Medulla oblongata (tissue), 1 donor: ENCODE data around the gene CYB561.

Experiments used
- DNase-seq: peaks from one replicate; pipeline ENCODE4 v3.0.0-alpha.2; 2015; ENCODE audit errors: extremely low spot score

CYB561 gene

DNA sequence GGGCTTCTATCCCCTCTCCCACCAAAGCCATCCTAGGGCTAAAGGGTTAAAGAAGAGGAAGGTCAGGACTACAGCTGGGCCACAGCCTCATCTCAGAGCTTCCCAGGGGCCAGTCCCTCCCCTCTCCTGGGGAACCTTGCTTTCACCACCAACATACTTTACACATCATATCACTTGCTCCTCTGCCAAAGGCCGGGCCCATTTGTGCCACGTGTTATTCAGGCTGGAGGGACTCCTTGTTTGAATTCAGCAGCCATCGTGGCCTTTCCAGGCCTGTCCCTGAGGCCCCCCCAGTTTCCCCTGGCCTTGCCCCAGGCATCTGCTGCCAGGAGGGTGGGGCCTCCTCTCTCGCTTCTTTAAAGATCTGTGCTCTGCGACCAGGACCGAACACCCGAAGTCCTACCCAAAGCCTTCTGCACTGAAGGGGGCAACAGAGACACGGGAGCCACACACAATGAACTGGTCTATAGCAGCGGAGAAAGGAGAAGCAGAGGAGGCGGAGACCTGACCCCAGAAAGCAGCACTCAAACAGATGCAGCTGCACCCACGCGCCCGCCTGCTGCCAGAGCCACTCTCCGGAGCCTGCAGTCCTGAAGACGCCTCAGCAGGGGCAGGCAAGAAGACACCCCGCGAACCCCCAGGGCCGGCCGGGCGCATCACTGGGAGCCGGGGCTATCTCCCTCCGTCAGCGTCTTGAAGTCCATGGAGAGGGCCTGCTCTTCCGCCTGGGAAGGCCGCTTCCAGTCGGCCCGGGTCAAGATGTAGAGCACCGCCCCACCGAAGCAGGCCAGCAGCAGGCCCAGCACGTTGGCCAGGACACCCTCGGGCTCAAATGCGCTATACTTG lies 12.1 kb downstream of the CYB561 start:
- no peak for DNase-seq

DNA sequence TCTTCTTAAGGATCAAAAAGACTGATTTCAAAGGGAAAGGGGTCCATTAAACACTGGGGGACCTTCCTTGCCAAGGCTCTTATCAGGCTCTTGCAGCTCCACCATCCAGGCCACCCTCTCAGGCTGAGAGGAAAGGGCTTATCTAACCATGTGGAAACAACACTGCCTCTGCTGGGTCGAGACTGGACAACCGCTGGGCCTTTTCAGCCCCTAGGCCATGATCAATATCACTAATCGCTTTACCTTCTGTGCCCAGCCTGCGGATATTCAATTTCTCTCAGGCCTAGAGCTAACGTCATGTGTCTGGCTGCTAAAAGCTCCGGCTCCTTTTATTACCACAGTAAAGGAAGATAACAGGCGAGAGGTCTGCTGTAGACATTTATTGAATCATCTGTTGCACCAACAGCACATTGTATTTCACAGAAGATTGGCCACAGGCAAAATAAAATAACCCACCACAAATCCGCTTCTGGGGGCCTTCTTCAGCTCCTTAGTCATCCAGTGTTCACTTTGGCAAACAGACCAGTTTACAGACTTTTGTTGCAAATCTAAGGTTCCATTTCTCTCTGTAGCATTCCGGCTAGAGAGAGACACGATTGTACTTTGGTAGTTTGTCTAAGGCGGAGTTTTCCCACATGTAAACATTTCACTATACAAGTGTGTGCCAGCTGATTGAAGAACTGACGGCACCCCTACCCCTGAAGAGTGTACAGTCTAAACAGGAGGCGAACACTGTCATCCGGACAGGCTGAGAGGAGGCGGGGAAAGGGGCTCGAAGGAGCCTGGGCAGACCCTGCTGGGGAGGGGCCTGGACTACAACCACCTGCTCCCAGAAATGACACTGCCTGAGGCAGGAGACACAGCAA lies 13.9 kb downstream of the CYB561 start:
- no peak for DNase-seq

DNA sequence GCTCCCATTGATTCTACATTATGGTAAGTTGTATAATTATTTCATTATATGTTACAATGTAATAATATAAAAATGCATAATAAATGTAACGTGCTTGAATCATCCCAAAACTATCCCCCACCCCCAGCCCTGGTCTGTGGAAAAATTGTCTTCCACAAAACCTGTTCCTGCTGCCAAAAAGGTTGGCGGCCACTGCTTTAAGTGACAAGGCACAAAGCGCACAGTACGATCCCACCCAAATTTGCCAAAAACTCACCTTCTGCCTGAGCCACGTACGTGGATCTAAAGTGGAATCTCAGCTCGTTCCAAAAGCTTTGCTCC lies 14.5 kb downstream of the CYB561 start:
- no peak for DNase-seq

DNA sequence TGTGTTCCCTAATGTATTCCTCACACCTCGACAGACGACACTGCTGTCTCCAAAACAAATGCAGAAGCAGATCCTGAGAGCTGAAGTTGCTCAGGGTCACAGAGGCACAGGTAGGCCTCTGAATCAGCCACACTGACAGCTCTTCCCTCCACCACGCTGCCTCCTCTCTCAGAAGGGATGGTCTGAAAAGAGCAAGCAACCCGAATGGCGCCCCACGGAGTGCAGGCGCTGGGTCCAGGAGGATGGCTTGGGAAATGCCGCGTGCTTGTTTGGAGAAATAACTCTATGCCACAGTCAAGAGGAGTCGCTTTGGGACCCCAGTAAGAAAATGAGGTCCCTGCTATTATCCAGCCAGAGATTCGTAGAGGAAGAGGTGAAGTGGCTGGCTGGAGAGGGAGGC lies 15.9 kb downstream of the CYB561 start:
- DNase-seq = no peak

DNA sequence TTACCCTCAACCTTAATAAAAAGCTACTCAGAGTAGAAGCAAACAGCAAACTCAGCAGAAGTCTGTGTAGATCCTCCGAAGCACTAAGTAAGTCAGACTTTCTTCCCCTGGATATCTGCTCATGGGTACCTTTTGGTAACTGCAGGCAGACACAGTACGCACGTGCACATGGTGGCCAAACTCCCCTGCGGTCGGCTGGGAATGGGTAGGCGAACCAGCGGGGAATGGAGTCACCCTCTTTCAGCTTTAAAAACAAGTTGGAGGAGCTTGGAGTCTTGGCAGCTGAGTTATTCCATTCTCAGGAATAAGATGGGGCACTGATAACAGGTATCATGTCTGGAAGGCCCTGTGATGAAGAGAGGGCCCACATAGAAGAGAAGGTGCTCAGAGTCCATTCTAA lies 16.3 kb downstream of the CYB561 start:
- DNase-seq = no peak

DNA sequence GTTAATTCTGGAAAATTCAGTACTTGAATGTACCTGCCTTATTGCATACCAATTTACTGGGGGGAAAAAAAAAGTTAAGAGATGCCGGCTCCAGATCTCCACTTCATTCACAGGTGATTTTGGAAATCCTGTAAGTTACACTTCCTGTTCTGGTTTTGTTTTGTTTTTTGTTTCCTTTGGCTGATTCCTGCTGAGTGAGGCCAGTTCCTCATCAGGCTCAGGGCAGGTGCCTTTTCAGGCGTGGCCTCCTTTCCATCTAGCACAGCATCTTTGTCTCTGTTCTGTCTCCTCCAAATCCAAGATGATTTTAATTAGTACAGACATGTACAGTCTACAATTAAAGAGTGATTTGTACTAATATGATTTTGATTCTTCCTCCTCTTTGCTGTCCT lies 19.2 kb downstream of the CYB561 start:
- no peak for DNase-seq

DNA sequence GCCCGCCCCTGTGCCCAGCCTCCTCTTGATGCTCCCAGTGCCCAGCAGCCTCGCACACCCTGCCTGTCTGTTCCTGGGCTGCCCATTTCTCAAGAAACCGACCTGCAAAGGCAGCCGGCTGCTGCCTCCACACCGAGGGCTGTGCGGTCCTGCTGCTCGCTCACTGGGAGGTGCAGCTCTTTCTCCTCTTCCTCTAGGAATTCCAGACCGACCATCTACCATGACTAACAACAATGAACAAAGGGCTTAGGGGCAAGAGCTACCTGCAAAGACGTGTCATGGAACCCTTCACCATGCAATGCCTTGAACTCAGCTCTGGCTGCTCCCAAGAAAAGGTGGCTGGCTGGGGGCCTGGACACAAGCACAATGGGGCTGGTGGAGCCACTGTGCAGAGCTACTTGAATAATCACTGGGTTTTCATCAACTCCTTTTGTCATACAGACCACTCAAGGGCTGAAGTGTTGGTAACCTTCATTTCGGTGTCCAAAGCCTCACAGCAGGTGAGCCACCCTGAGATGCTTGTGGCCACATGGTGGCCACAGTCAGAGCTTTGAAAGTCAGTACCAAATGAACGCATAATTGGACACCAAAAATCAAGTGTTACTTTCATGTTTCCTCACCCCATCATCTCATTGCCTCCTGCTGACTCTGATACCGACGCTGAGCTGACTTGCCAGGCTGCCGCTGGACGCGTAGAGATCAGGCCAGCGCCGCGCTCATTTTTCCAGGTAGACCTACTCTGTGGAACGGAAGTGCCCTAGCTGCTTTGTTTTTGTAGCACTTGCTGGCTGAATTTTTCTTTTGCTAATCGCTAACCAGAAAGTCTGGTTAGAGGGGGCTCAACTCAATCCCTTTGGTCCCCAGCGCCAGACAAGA lies 19.8 kb downstream of the CYB561 start:
- no peak for DNase-seq

DNA sequence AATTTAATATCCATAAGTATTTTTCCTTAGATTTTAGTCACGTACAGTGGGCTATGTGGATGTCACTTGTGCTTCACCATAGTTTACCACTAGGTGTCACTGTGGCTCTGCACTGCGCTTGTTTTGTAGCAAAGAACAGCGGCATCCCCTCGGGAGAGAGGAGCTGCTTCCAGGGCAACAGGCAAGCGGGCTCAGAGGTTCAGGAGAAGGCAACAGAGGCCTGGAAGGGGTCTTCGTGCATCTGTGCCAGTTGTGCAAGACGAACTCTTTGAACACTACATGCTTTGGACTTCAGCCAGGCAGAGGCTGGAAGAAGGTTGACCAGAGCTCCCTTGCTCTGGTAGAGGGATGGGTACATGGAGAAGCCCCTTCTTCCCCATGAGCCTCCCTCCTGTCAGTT lies 20.6 kb downstream of the CYB561 start:
- DNase-seq = peak; percentile 92

DNA sequence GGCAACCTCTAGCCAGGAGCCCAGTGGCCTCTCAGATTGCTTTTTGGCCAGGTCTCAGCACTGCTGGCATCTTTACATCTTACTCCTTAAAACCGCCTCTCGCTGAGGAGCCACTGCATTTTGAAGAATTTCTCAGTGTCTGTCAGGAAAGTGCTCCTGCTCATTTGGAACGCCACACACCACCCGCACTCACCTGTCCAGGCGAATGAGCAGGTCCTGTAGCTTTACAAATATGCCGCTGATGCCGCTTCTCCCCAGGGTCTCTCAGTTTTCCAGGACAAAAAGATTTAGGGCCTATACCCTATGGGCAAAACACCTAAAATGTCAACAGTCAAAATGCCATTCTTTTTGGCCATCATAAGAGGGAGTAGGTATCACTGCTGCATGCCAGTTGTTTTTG lies 22.1 kb downstream of the CYB561 start:
- DNase-seq = no peak

DNA sequence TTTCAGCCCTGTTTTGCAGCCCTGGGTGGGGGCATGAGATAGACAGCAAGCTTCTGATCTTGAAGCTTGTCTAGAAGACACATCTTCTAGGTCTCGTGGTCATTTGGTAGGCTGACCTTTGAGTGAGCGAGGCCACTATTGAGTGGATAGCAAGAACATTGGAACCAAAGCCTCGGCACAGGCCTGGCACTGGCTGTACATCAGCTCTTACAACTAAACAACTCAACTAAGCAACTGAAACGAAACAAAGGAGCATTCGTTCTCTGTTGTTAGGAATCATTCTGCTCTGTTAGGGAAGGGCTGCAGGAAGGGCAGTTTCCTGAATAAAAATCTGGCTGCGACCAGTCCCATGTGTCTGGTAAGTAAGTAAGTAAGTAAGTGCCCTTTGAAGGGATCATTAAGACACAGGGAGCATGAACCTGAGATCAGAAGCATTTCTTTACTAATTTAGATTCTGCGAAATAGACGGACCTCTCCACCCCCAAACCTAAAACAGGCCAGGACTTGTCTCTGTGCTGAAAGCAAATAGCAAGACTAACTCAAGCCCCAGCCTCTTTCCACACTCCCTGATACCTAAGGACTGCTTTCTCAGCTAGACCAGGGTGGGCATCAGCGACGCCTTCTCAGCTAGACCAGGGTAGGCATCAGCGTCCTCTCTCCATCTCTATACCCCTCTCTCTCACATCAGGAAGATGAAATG lies 22.7 kb downstream of the CYB561 start:
- peak; percentile 42 for DNase-seq

DNA sequence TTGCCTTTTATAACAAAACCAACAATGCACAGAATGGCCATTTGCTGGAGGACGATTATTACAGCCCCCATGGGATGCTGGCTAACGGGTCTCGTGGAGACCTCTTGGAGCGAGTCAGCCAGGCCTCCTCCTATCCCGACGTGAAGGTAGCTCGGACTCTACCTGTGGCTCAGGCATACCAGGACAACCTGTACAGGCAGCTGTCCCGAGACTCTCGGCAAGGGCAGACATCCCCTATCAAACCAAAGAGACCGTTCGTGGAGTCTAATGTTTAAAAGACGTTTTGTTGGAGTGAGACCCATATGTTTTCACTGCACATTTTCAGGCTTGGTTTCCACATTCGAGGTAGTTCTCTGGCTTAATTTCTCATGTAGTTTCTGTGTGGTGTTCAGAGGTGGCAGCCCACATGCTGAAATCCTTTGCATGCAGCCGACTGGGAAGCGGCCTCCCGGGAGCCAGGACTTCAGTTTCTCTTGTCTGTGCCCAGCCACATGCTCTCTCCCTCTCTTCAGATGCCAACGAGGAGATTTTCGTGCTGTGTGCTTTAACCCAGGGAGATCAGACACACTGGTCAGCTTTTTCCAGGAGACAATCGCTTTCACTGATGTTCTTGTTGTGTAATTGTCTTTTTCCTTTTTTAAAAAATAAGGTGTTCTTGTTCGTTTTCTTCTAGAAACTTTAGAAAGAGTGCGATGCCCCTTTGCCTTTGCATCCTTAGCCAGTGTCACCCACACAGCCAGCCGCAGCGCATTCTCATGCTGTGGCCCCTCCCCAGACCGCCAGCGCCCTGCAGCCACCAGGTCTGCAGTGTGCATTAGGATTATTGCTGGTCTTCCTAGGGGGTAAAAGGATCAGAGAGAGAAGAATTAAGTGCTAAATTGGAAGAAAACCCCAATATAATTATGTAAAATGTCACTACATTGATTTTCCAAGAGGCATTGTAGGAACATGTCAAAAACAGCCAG lies 24.1 kb downstream of the CYB561 start:
- DNase-seq = no peak

DNA sequence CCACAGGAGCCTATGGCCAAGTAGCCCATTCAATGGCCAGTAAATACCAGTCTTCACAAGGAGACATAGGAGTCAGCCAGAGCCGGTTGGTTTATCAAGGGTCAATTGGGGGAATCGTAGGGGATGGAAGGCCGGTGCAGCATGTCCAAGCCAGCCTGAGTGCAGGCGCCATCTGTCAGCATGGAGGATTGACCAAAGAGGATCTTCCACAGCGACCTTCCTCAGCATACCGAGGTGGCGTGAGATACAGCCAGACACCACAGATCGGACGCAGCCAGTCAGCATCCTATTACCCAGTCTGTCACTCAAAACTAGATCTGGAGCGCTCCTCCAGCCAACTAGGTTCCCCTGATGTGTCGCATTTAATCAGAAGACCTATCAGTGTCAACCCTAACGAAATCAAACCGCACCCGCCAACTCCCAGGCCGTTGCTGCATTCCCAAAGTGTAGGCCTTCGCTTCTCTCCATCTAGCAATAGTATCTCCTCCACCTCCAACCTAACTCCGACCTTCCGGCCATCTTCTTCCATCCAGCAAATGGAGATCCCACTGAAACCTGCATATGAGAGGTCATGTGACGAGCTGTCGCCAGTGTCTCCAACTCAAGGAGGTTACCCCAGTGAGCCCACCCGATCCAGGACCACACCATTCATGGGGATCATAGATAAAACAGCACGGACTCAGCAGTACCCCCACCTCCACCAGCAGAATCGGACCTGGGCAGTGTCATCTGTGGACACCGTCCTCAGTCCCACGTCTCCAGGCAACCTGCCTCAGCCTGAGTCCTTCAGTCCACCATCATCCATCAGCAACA lies 25.0 kb downstream of the CYB561 start:
- no peak for DNase-seq

DNA sequence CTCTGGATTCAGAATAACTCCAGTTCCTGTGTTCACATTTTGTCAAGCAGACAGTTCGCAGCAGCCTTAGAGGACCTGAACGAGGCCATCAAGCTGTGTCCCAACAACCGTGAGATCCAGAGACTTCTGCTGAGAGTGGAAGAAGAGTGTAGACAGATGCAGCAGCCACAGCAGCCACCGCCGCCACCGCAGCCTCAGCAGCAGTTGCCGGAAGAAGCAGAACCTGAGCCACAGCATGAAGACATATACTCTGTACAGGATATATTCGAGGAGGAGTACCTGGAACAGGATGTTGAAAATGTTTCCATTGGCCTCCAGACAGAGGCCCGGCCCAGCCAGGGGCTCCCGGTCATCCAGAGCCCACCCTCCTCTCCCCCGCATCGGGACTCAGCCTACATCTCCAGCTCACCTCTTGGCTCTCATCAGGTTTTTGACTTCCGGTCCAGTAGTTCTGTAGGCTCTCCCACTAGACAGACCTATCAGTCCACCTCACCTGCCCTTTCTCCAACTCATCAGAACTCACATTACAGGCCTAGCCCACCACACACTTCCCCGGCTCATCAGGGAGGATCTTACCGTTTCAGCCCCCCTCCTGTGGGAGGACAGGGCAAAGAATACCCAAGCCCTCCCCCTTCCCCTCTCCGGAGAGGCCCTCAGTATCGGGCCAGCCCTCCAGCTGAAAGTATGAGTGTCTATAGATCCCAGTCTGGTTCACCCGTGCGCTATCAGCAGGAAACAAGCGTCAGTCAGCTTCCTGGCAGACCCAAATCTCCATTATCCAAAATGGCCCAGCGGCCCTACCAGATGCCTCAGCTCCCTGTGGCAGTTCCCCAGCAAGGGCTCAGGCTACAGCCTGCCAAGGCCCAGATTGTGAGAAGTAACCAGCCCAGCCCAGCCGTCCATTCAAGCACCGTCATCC lies 25.9 kb downstream of the CYB561 start:
- DNase-seq = no peak

DNA sequence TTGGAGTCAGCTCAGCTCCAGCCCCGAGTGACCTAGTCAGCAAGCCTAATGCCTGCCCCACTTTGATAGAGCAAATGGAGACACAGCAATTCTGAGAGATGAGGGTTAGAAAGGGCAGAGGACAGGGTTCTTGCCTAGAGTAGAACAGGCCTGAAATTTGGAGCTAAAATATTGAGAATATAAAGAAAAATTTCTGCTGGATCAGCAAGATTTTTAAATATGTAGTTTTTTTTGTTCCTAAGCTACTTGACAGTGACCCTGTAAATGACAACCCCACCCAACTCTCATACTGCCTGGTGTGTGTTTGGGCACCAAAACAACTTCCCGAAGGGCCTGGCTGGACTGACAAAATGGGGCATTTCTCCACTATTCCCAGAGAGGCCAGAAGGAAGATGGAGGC lies 26.7 kb downstream of the CYB561 start:
- DNase-seq = no peak

DNA sequence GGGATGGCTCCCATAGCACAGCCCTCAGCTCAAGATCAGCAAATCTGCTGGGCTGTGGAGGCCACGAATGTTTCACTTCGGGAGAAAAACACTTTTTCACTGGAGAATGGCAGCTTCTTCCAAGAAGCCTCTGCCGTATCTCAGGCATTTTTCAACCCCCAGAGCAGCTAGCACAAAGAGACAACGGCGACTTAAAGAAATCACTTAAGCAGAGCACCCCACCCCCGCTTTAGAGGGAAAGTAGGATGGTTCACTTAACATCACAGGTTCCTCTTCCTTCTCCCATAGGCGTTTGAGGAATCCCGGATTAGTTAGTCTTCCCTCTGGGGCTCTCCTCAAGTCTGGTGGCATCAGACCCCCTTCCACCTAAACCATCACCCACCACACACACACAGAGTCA lies 27.6 kb downstream of the CYB561 start:
- no peak for DNase-seq

DNA sequence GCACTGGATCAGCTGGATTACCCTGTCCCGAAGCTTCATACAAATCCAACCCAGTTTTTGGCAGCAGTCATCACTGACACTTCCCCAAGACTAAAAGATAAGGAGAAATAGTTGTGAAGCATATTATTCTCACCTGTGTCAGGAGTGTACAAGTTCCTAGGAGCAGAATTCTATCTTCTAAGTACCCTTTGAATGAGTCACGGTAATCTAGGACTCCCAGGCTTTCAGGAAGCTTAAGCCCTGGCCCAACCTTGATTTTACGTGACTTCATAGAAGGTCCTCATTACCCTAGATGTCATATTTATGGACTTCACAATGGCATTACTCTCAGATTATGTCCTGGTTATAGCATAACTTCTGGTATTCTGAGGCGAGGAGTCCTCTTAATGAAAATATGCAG lies 31.9 kb downstream of the CYB561 start:
- no peak for DNase-seq

DNA sequence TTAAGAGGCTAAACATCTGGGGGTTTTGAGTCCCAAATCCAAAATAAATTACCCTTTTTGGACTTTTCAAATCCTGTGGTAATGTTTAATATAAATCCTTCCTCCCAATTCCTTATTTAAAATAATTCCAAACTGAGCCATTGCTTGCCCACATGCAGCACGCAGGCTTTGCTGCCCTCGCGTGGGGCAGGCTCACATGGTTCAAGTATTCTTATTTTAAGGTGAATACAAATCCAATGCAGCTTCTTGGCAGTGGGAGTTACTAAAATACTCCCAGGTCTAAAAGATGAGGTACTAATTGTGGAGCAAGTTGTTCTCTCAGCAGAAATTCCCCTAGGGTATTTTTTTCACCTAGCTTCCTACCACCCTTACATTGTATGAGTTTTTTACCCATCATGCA lies 33.0 kb downstream of the CYB561 start:
- DNase-seq = no peak

DNA sequence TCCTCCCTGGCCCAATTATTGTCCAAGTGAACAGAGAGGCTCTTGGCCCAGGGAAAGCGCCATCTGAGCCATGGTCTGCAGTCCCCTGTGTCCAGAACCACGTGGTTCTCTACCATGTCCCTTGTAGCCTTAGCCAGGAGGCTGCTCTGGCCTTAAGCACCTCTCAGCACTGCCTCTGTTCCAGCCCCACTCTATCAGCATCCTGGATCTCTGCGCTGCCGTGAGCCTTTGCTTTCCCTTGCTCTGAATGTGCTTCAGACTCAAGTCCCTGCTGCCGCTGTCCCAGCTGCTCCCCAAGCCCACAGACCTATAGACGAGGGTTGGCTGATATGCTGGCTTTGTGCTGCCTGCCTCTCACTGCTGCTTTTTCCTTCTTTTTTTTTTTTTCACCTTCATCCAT lies 33.9 kb downstream of the CYB561 start:
- DNase-seq = no peak
